ENCODE results near the gene RFXAP.

RFXAP gene

DNA sequence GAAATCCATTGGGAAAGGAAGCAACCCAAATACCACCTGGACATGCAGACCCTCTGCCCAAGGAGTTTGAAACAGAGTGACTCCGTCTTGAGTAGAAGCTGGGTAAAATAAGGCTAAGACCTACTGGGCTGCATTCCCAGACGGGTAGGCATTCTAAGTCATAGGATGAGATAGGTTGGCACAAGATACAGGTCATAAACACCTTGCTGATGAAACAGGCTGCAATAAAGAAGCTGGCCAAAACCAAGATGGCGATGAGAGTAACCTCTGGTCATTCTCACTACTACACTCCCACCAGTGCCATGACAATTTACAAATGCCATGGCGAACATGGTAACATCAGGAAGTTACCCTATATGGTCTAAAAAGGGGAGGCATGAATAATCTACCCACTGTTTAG lies 40.2 kb downstream of the RFXAP start:
- TF ChIP-seq, protein P1, sequence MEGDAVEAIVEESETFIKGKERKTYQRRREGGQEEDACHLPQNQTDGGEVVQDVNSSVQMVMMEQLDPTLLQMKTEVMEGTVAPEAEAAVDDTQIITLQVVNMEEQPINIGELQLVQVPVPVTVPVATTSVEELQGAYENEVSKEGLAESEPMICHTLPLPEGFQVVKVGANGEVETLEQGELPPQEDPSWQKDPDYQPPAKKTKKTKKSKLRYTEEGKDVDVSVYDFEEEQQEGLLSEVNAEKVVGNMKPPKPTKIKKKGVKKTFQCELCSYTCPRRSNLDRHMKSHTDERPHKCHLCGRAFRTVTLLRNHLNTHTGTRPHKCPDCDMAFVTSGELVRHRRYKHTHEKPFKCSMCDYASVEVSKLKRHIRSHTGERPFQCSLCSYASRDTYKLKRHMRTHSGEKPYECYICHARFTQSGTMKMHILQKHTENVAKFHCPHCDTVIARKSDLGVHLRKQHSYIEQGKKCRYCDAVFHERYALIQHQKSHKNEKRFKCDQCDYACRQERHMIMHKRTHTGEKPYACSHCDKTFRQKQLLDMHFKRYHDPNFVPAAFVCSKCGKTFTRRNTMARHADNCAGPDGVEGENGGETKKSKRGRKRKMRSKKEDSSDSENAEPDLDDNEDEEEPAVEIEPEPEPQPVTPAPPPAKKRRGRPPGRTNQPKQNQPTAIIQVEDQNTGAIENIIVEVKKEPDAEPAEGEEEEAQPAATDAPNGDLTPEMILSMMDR (IDR thresholded peaks at IDR 0.05; ENCODE audit: insufficient read depth, low read depth, low read length, missing control alignments), result no peak
- no peak overlapping the region for H3K4me3 ChIP-seq (ENCODE audit: low read length)
- no peak for DNase-seq (ENCODE audit: low read depth)

DNA sequence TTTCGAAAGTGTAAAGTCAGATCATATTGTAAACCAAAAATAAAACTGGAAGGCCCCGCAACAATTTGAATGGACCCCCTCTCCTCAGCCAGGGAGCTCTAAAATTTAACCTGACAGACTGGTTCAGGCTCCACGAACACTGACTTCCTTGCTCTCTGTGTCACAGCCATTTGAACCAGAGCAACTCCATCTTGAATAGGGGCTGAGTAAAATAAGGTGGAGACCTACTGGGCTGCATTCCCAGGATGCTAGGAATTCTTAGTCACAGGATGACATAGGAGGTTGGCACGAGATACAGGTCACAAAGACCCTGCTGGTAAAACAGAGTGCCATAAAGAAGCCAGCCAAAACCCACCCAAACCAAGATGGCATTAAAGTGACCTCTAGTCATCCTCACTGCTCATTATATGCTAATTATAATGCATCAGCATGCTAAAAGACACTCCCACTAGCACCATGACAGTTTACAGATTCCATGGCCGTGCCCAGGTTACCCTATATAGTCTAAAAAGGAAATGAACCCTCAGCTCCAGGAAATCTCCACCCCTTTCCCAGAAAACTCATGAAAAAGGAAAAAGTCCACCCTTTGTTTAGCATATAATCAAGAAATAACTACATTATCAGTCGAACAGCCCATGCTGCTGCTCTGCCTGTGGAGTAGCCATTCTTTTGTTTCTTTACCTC lies 43.1 kb downstream of the RFXAP start:
- peak; percentile 17 for DNase-seq (ENCODE audit: low read depth)
- H3K4me3 ChIP-seq (ENCODE audit: low read length), result no peak overlapping the region
- TF ChIP-seq, protein P1 (IDR thresholded peaks at IDR 0.05; ENCODE audit: insufficient read depth, low read depth, low read length, missing control alignments), result no peak

GRCh38 chr13:36862722-36863121 lies 43.7 kb downstream of the RFXAP start:
- TF ChIP-seq, protein P1 (IDR thresholded peaks at IDR 0.05; ENCODE audit: insufficient read depth, low read depth, low read length, missing control alignments), result no peak
- DNase-seq (ENCODE audit: low read depth), result no peak
- no peak overlapping the region for H3K4me3 ChIP-seq (ENCODE audit: low read length)

DNA sequence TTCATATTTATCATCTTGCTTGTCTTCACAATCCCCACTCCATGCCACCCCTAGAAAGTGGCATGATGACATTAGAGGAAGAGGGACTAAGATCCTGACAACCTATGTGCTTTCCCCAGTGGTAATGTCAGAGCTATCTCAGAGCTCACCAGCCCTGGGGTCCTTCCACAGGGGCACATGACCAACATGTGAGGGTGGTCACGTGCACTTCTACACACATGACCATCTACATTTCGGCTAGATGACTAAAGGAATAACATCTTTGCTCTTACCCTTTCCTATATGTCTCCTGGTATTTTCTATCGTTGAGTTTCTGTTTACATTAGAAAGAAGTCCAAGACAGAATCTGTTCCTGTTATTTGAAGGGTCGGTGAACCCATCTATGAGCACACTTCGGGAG lies 46.2 kb downstream of the RFXAP start:
- no peak overlapping the region for H3K4me3 ChIP-seq (ENCODE audit: low read length)
- DNase-seq (ENCODE audit: low read depth), result no peak
- TF ChIP-seq, protein P1 (IDR thresholded peaks at IDR 0.05; ENCODE audit: insufficient read depth, low read depth, low read length, missing control alignments), result no peak

DNA sequence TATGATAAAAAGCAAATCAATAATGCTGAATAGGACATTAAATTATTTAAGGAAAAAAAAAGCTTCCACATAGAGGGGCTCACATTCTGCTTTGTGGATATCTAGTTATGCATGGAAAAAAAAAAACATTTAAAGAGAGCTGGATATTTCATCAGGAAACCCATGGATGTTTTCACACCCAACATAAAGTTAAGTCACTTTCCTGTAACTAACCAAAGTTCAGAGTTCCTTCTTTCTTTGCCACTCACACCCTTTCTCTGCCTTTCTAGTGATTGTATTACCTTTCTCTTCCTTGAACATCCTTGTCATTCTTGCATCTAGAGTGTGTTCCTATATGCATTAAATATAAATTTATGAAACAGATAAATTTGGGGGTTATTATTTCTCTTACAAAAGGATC lies 47.2 kb downstream of the RFXAP start:
- no peak overlapping the region for H3K4me3 ChIP-seq (ENCODE audit: low read length)
- TF ChIP-seq, protein P1 (IDR thresholded peaks at IDR 0.05; ENCODE audit: insufficient read depth, low read depth, low read length, missing control alignments), result no peak
- no peak for DNase-seq (ENCODE audit: low read depth)

DNA sequence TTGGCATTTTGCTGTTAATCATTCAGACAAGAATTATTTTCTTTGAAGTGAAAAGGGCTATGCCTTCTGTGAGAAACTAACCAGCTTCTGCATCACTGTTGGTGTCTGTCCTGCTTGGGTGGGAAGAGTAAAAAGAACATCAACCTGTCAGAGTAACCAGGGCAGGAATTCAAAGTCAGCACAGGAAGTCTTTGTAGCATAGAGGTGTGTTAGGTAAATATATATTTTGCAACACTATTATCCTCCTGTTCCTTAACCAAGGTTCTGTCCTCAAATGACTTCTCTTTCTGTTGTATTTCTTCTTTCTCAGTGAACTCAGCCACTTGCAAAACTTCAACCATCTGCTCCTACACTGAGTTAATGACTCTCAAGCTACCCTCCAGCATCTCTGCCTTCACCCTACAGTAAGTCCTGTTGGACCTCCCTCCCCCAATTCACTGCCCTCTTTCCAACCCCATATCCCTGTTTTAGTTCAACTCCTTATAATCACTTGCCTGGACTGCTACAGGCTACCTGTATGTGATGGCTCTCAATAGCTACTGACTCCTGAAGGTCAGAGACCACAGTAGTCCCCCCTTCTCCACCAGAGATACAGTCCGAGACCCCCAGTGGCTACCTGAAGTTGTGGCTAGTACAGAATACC lies 51.1 kb downstream of the RFXAP start:
- TF ChIP-seq, protein P1 (IDR thresholded peaks at IDR 0.05; ENCODE audit: insufficient read depth, low read depth, low read length, missing control alignments), result no peak
- no peak overlapping the region for H3K4me3 ChIP-seq (ENCODE audit: low read length)
- DNase-seq (ENCODE audit: low read depth), result peak; percentile 38

DNA sequence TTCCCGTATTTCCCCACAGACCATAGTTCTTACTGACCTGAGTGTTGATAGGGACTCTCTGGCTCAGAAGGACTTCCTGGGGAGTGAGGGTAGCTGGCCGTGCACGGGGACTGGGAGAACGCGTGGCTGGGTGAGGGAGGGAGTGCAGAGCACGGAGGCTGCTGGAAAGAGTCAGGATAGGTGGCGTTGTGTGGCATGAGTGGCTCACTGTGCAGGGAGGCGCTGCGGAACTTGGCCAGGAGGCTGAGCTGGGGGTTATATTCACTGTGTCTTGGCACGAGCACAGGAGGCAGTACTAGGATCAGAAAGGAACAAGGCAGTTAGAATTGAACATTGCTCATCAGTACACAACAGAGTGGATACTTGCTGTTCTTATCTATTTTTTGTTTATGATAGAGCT lies 53.6 kb downstream of the RFXAP start:
- TF ChIP-seq, protein P1 (IDR thresholded peaks at IDR 0.05; ENCODE audit: insufficient read depth, low read depth, low read length, missing control alignments), result no peak
- H3K4me3 ChIP-seq (ENCODE audit: low read length), result no peak overlapping the region
- no peak for DNase-seq (ENCODE audit: low read depth)

Data from epithelial cell of esophagus (primary cell).